HFFc6 (cell line): ENCODE measurements around the gene CCDC40. TPM values are rescaled to one million over a fixed set of nuclear protein-coding genes. Genes with fewer than 3 reads are reported as not detected.

Experiments
- DNase-seq: peaks from one replicate; pipeline ENCODE4 v3.0.0-alpha.2; 2018
- H3K27ac Mint-ChIP-seq: 2 replicates; pipeline ENCODE4 v1.8.0; 2020; ENCODE audit warnings: mild to moderate bottlenecking, mixed read lengths
- H3K27me3 Mint-ChIP-seq: 2 replicates; pipeline ENCODE4 v1.8.0; 2021; ENCODE audit warnings: mild to moderate bottlenecking, moderate library complexity, mixed read lengths; ENCODE audit not compliant: insufficient read depth
- H3K36me3 Mint-ChIP-seq: 2 replicates; pipeline ENCODE4 v1.8.0; 2021; ENCODE audit warnings: low read depth, mixed read lengths
- H3K4me1 Mint-ChIP-seq: 2 replicates; pipeline ENCODE4 v1.8.0; 2020; ENCODE audit warnings: low read depth, mixed read lengths
- H3K4me3 Mint-ChIP-seq: 2 replicates; pipeline ENCODE4 v1.8.0; 2020; ENCODE audit warnings: mild to moderate bottlenecking, moderate library complexity, mixed read lengths
- H3K9me3 Mint-ChIP-seq: 2 replicates; pipeline ENCODE4 v1.8.0; 2020; ENCODE audit warnings: mild to moderate bottlenecking, mixed read lengths
- CTCF ChIP-seq: fragments of 200-600 bp; sonication (generic); IDR thresholded peaks from 2 replicates; pipeline ENCODE4 v1.5.0; 2021; ENCODE audit warnings: antibody characterized with exemption, mild to moderate bottlenecking
- microRNA-seq: library from miRNA; unstranded; fragments of <30 nt; microRNA quantifications from one replicate; pipeline ENCODE4, GENCODE V29; 2019
- total RNA-seq, 6 experiments: library from RNA; stranded (reverse); fragmentation: NEBNext Ultra II Directional; extraction: Animal tissue kit (Norgen Biotek cat#: 25700); gene quantifications; 2 replicates in 1 of 6; 3 replicates in 5 of 6; pipeline ENCODE4 v1.2.3, GENCODE V29; 2021

Gene CCDC40
- total RNA-seq, 6 experiments from 2014 or later, result 1.7 to 3.2 (median 2.1) TPM

- peak; percentile 98 for DNase-seq
Measured at GRCh38 chr17:80147035-80147822, 110.8 kb downstream of the CCDC40 start, which contains the start of gene EIF4A3. EIF4A3 (minus strand) TSS chr17:80147128; CDS start chr17:80146961, 167 bp downstream.

More at GRCh38 chr17:80147035-80147822, 110.8 kb downstream of the CCDC40 start, which contains the start of gene EIF4A3:
- Mint-ChIP-seq H3K9me3 (no peaks in the 10 kb centered on the region), H3K36me3 (no peaks in the 10 kb centered on the region; the same call in 1 of the 2 replicates), H3K27ac (peak within 1 kb of the TSS; percentile 96), H3K4me1 (peaks cover 42% of the 10 kb centered on the region), H3K4me3 (peak within 1 kb of the TSS; percentile 91), H3K27me3 (peaks cover 2% of the 10 kb centered on the region; the same call in 1 of the 2 replicates)
- TF ChIP-seq CTCF, result no peak

Small RNA genes lying within 50 kb of the gene (microRNA-seq; reads per million reads assigned to microRNA genes)
- not detected for gene MIR1268B

Other genes with a start within 250 kb of the CCDC40 start
- gene CBX8, start 239.6 kb upstream of the CCDC40 start, total RNA-seq, result 10 to 100 TPM in 1 of 6 experiments, 1 to 10 TPM in 5; 6.0 to 10.6 (median 8.1) TPM
- 10 to 100 TPM; 18.2 to 20.2 (median 19.3) TPM for gene CBX4, start 197.2 kb upstream of the CCDC40 start, total RNA-seq
- 10 to 100 TPM; 15.1 to 25.5 (median 17.9) TPM for gene TBC1D16, start 770 bp upstream of the CCDC40 start, total RNA-seq
- 10 to 100 TPM; 17.4 to 34.1 (median 18.6) TPM for gene GAA, start 64.9 kb downstream of the CCDC40 start, total RNA-seq
- gene EIF4A3, start 110.5 kb downstream of the CCDC40 start, total RNA-seq, result 10 to 100 TPM; 80.8 to 99.8 (median 88.4) TPM
- gene CARD14, start 133.4 kb downstream of the CCDC40 start, total RNA-seq, result not detected
- 10 to 100 TPM; 41.2 to 52.6 (median 47.5) TPM for gene SGSH, start 183.7 kb downstream of the CCDC40 start, total RNA-seq
- 10 to 100 TPM; 11.4 to 13.6 (median 12.5) TPM for gene SLC26A11, start 183.8 kb downstream of the CCDC40 start, total RNA-seq
- 10 to 100 TPM; 42.0 to 51.6 (median 48.3) TPM for gene RNF213, start 224.2 kb downstream of the CCDC40 start, total RNA-seq